ENCODE data around the gene MICU1. TPM values are rescaled to one million over a fixed set of nuclear protein-coding genes. Genes with fewer than 3 reads are reported as not detected.

MICU1 gene
- polyA plus RNA-seq, 1 of the 3 experiments (the other 2 are of a cell fraction), result 24.6 TPM

GRCh38 chr10:72423426-72423825 is 202.5 kb downstream of the MICU1 start:
- H4K20me1 ChIP-seq (ENCODE audit: insufficient read depth), result no peaks in the 10 kb centered on the region
- POLR2A ChIA-PET, result no interaction called here
- no peaks in the 10 kb centered on the region for H3K9me2 ChIP-seq
- H3F3A ChIP-seq (replicated peaks; ENCODE audit: insufficient read depth), result no peaks in the 10 kb centered on the region
- TF ChIP-seq CHD2 (IDR thresholded peaks at IDR 0.05; ENCODE audit: low read length, partially characterized antibody) (no peak), IRF3 (IDR thresholded peaks at IDR 0.05; ENCODE audit: low read depth, low read length) (no peak)
- H3K9ac ChIP-seq, result no peak overlapping the region
- no peaks in the 10 kb centered on the region for H3K27me3 ChIP-seq (ENCODE audit: insufficient read depth)
- no peak overlapping the region for H2AFZ ChIP-seq (ENCODE audit: low read depth)
- H3K4me1 ChIP-seq (ENCODE audit: control insufficient read depth in 1 of 2, insufficient read depth in 2 of 2, low read depth in 1 of 2, low read length in 1 of 2), result no peaks in the 10 kb centered on the region
- no peaks in the 10 kb centered on the region for H3K9me3 ChIP-seq
- peaks cover 0 to 8% of the 10 kb centered on the region in 2 experiments for H3K36me3 ChIP-seq (replicated peaks in 1 of 2; ENCODE audit: control insufficient read depth in 1 of 2, insufficient read depth in 2 of 2, low read length in 1 of 2)
- WGBS (ENCODE audit: low lambda C conversion rate), result 94% methylated on average over 3 of the region's 3 CpGs
- H3K79me2 ChIP-seq (ENCODE audit: insufficient read depth), result no peaks in the 10 kb centered on the region
- H3K4me3 ChIP-seq (ENCODE audit: low read depth in 2 of 2, low read length in 1 of 2), result no peak overlapping the region
- H3K27ac ChIP-seq (ENCODE audit: low read depth in 2 of 2, low read length in 1 of 2), result no peak overlapping the region
- no peak for DNase-seq
- H3K4me2 ChIP-seq, result no peak overlapping the region
- CTCF ChIA-PET, result no interaction called here

GRCh38 chr10:72421885-72422540 is 203.9 kb downstream of the MICU1 start:
- 84% methylated on average over 1 of the region's 1 CpG for WGBS (ENCODE audit: low lambda C conversion rate)
- H2AFZ ChIP-seq (ENCODE audit: low read depth), result no peak overlapping the region
- H3K27ac ChIP-seq (ENCODE audit: low read depth in 2 of 2, low read length in 1 of 2), result no peak overlapping the region
- H3K9me3 ChIP-seq, result no peaks in the 10 kb centered on the region
- H3K4me1 ChIP-seq (ENCODE audit: control insufficient read depth in 1 of 2, insufficient read depth in 2 of 2, low read depth in 1 of 2, low read length in 1 of 2), result no peaks in the 10 kb centered on the region
- no peak overlapping the region for H3K9ac ChIP-seq
- no peaks in the 10 kb centered on the region for H3K27me3 ChIP-seq (ENCODE audit: insufficient read depth)
- no peaks in the 10 kb centered on the region for H3F3A ChIP-seq (replicated peaks; ENCODE audit: insufficient read depth)
- POLR2A ChIA-PET, result no interaction called here
- H4K20me1 ChIP-seq (ENCODE audit: insufficient read depth), result no peaks in the 10 kb centered on the region
- CTCF ChIA-PET, result no interaction called here
- DNase-seq, result no peak
- TF ChIP-seq EP300 (IDR thresholded peaks at IDR 0.05; ENCODE audit: borderline replicate concordance in 1 of 2, low read depth in 1 of 2, low read length in 1 of 2), result no peak
- TF ChIP-seq RFX5 (IDR thresholded peaks at IDR 0.05; ENCODE audit: low read length), result no peak
- TF ChIP-seq RXRA (IDR thresholded peaks at IDR 0.05; ENCODE audit: borderline replicate concordance, low read depth), result no peak
- TF ChIP-seq JUND (IDR thresholded peaks at IDR 0.05), result no peak
- TF ChIP-seq, protein P1, sequence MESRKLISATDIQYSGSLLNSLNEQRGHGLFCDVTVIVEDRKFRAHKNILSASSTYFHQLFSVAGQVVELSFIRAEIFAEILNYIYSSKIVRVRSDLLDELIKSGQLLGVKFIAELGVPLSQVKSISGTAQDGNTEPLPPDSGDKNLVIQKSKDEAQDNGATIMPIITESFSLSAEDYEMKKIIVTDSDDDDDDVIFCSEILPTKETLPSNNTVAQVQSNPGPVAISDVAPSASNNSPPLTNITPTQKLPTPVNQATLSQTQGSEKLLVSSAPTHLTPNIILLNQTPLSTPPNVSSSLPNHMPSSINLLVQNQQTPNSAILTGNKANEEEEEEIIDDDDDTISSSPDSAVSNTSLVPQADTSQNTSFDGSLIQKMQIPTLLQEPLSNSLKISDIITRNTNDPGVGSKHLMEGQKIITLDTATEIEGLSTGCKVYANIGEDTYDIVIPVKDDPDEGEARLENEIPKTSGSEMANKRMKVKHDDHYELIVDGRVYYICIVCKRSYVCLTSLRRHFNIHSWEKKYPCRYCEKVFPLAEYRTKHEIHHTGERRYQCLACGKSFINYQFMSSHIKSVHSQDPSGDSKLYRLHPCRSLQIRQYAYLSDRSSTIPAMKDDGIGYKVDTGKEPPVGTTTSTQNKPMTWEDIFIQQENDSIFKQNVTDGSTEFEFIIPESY (IDR thresholded peaks at IDR 0.05; ENCODE audit: borderline replicate concordance, low read depth), result no peak
- no peak for TF ChIP-seq TCF12 (IDR thresholded peaks at IDR 0.05)
- no peak overlapping the region for H3K4me2 ChIP-seq
- H3K4me3 ChIP-seq (ENCODE audit: low read depth in 2 of 2, low read length in 1 of 2), result no peak overlapping the region
- no peaks in the 10 kb centered on the region for H3K79me2 ChIP-seq (ENCODE audit: insufficient read depth)
- no peaks in the 10 kb centered on the region for H3K9me2 ChIP-seq
- peaks cover 0 to 8% of the 10 kb centered on the region in 2 experiments for H3K36me3 ChIP-seq (replicated peaks in 1 of 2; ENCODE audit: control insufficient read depth in 1 of 2, insufficient read depth in 2 of 2, low read length in 1 of 2)

DNA sequence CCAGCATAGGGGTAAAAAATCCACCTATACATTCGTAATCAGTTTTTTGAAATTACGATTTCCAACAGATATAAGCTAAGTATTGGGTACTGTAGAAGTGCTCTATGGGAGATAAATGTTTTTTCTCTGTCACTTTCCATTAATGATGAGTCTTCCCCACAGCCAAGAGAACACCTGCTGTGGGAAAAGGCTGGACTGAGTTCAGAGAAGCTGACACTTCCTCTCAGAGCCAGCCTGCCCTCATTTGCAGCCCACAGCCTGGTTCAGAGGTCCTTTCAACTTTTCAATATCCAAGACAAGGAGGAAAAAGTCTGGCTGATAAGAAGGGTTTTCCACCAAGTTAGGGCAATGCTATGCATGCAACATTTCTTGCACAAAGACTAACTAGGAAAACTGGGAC is 206.6 kb downstream of the MICU1 start:
- ChIA-PET CTCF (no interaction called here), POLR2A (no interaction called here)
- H3K4me3 ChIP-seq (ENCODE audit: low read depth in 2 of 2, low read length in 1 of 2), result no peak overlapping the region
- H3K9ac ChIP-seq, result no peak overlapping the region
- WGBS (ENCODE audit: low lambda C conversion rate), result 100% methylated on average over 2 of the region's 2 CpGs
- H4K20me1 ChIP-seq (ENCODE audit: insufficient read depth), result no peaks in the 10 kb centered on the region
- H3K9me2 ChIP-seq, result no peaks in the 10 kb centered on the region
- H3K4me2 ChIP-seq, result no peak overlapping the region
- peaks cover 0 to 8% of the 10 kb centered on the region in 2 experiments for H3K36me3 ChIP-seq (replicated peaks in 1 of 2; ENCODE audit: control insufficient read depth in 1 of 2, insufficient read depth in 2 of 2, low read length in 1 of 2)
- no peaks in the 10 kb centered on the region for H3K27me3 ChIP-seq (ENCODE audit: insufficient read depth)
- H3K27ac ChIP-seq (ENCODE audit: low read depth in 2 of 2, low read length in 1 of 2), result no peak overlapping the region
- H3K9me3 ChIP-seq, result no peaks in the 10 kb centered on the region
- no peak overlapping the region for H2AFZ ChIP-seq (ENCODE audit: low read depth)
- H3K4me1 ChIP-seq (ENCODE audit: control insufficient read depth in 1 of 2, insufficient read depth in 2 of 2, low read depth in 1 of 2, low read length in 1 of 2), result no peaks in the 10 kb centered on the region
- H3F3A ChIP-seq (replicated peaks; ENCODE audit: insufficient read depth), result no peaks in the 10 kb centered on the region
- no peaks in the 10 kb centered on the region for H3K79me2 ChIP-seq (ENCODE audit: insufficient read depth)
- TF ChIP-seq CHD2 (IDR thresholded peaks at IDR 0.05; ENCODE audit: low read length, partially characterized antibody) (no peak), TAF1 (IDR thresholded peaks at IDR 0.05; ENCODE audit: borderline replicate concordance, low read depth, low read length) (no peak), RAD21 (IDR thresholded peaks at IDR 0.05; ENCODE audit: low read length) (no peak)
- no peak for DNase-seq
